Inflammatory macrophage treated with lipopolysaccharide for 1 hour (primary cell): ENCODE data around the gene XRCC1.

Source experiments
- DNase-seq, 2 donors: peaks; one replicate each; pipeline ENCODE4 v3.0.0-alpha.2; 2020 to 2022

The XRCC1 gene

DNA sequence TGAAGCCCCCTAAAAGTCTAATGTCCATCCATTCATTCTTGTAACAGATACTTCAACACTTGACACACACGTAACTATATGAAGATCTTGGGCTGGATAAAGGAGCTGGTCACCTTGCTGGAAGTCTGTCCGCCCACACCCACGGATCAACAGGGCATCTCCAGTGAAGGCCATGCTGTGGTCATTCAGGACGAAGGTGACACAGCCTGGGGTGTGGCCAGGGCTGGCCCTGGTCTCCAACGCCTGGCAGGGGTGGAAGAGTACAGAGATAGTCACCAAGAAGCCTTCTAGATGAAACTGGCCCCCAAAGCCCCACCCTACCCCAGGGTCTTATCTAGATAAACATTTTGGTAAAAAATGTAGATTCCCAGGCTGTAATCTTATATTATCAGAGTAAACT, 64.0 kb downstream of the XRCC1 start:
- no peak for DNase-seq

DNA sequence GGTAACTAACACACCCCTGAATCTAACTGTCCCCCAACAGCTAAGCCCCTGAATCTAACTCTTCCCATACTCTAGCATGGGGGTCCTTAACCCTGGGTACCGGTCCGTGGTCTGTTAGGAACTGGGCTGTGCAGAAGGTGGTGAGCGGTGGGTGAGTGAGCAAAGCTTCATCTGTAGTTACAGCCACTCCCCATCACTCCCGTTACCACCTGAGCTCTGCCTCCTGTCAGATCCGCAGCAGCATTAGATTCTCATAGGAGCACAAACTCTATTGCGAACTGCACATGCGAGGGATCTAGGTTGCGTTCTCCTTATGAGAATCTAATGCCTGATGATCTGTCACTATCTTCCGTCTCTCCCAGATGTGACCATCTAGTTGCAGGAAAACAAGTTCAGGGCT, 64.6 kb downstream of the XRCC1 start:
- DNase-seq, result no peak

DNA sequence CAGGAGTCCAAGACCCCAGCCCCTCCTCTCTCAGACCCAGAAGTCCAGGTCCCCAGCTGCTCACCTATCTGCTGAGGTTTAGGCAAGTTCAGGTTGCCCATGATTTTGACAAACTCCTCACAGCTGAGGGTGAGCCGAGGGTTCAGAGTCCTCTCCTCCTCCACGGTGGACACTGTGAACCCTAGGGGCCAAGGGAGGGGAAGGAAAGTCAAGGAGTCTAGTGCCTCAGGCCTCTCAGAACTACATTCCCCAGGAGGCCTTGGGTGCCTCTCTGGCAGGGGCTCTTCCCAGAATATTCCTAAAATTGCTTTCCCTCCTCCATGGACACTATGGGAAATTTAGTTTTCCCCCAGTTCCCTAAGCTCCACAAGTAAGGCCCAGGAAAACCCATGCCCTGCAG, 67.4 kb downstream of the XRCC1 start:
- DNase-seq, result no peak

DNA sequence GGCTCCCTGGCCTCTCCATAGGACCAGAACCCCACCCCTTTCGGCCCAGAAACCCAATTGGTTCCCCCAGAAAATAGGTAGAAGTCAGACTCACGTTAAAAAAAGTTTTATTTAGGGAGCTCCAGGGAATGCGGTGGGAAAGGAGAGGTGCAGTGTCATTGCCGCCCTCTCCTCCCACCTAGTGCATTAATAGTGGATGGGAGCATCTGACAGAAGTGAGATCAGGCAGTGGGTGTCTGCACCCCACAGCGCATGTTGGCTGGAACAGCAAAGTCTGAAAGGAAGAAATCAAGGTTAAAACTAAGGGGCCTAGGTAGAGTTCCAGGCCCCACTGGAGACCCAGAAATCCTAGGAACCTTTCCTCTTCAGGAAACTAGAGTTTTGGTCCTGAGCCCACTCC, 68.7 kb downstream of the XRCC1 start:
- DNase-seq, result no peak

DNA sequence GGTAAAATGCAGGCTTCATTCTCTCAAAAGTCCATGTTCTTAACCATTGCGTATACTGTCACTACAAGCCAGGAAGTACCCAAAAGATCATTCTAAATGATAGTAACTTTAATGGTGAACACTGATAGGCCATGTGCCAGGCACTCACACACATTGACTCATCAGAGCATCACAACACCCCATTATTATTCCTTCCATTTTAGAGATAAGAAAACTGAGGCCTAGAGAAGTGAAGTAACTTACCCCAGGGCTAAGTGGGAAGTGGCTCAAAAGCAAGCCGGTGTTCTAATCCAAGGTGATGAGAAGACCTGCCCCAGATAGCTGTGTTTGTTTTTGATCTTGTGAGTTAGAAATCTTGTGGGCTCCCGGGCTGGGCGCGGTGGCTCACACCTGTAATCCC, 69.4 kb downstream of the XRCC1 start:
- DNase-seq, result no peak

DNA sequence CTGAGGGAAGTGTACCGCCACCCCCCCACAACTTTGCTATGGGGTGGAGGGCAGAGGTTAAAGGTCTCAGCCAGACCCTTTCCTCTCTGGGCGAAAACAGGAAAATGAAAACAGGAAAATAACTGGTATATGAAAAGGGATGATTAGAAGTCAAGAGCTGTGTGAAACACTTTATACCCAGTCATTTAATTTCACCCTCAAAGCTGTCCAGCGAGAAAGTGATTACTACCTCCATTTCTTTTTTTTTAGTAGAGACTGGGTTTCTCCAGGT, 70.2 kb downstream of the XRCC1 start:
- no peak for DNase-seq

DNA sequence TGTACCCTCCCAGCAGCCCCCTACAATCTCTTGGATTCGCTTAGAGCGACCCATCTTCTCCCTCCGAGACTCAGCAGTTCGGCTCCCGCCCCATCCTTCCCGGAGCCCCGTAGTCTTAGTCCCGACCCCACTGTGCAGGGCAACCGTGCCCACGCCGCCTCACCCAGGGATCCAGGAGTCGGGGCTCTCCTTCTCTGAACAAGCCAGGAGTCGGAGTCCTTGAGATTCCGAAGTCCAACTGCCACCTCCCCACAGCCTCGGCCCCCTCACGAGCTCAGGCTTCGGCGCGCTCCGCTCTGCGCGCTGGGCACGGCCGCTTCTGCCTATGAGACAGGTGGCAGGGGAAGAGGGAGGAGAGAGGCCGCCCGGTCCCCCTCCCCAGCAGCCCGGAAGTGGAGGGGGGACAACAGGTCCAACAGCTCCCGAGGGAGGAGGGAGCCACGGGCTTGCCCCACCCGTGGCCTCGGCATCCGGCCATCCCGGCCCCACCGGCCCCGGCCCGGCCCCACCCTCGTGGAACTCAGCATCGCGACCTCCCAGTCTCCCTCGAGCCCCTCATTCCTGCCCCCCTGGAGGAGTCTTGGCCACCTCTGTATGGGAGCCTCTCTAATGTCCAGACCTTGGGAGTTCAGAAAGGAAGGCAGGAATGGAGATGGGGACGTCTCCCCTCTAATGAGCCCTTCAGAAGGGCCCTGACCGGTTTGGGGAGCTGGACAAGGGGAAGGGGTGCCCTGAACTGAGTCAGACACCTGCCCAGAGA, 70.7 kb downstream of the XRCC1 start, which contains the start of gene PHLDB3:
Gene PHLDB3, minus strand, starts transcription at position 321 of the 760 bp plus-strand sequence. CDS start 628 bp downstream, outside the sequence.
- DNase-seq, result no peak

DNA sequence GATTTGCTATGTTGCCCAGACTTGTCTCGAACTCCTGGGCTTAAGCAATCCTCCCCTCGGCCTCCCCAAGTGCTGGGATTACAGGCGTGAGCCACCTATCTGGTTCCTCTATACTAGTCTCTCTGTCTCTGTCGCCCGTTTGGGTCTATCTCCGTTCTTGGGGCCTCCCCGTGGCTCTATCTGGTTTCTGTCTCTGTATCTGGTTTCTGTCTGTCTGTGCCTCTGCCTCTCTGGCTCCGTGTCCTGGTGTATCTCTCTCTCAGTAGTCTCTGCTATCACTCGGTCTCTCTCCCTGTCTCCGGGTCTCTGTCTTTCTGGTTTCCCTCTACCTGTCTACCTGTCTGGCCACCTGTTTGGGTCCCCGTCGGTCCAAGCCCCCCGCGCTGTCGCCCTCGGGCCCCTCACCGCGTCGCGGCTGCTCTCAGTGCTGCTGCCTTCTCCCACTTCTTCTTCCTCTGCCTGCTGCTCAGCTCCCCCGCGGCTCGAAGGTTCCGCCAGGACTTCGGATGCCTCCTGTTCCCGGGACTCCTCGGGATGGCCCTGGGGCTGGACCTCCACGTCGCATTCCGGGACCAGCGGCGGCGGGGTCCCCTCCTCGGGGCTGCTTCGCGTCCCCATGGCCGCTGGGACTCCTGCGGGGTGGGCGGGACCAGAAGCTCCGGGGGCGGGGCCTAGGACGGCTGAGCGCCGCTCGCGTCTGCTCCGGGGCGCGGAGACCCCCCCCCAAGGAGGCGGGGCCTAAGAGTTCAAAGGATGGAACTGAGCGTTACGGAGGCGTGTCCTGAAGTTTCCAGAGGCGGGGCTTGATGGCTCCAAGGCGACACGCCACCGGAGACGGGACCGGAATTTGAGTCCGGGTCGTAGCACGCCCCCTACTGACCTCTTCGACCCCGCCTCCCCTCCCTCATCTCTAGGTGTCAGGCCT, 71.6 kb downstream of the XRCC1 start:
- peak; percentile 90 to 95 for DNase-seq

DNA sequence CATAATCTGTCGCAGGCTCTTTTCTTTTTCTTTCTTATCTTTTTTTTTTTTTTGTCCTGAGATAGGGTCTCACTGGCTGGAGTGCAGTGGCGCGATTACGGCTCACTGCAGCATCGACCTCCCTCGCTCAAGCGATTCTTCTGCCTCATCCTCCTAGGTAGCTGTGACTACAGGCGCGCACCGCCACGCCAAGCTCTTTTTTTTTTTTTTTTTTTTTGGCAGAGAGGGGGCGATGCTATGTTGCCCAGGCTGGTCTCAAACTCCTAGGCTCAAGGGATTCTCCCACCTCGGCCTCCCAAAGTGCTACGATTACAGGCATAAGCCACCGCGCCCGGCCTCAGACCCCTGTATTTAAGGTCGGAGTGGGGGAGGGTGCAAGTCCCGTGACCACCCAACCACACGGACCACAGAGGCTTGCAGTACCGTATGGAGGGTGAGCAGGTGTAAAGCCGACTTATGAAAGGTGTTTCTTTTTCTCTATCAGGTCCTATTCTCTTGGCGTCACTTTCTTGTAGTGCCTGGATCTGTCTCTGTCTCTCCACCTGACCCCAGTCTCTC, 72.8 kb downstream of the XRCC1 start:
- DNase-seq, result no peak

DNA sequence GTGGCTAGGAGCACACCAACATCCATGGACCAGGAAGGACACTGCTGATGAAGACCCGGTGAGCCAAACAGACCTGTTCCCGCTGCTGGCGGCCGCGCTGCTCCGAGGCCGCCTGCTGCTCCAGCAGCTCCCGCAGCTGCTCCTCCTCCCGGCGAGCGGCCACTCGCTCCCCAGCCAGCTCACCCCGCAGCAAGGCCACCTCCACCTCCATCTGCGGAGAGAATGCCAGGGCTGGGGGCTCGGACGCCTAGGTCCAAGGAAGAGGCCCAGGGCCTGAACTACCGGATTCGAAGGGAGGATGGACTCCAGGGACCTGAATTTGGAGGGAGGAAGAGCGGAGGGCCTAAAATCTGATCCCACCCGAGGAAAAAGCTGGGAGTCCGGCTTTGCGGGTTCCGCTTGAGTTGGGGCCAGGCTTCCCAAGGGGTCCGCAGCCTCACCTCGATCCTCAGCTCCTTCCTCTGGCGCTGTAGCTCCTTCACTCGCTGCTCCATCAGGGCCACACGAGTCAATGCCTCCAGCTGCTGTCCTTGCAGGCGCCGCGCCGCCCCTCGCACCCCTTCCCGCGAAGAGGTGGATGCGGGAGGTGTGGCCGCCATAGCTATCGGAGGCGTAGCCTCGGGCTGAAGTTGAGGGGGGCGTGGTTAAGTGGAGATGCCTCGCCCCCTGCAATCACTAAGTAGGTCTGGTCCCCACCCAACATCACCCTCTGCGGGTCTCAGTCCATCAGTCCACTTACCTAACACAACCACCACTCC, 73.5 kb downstream of the XRCC1 start:
- no peak for DNase-seq

DNA sequence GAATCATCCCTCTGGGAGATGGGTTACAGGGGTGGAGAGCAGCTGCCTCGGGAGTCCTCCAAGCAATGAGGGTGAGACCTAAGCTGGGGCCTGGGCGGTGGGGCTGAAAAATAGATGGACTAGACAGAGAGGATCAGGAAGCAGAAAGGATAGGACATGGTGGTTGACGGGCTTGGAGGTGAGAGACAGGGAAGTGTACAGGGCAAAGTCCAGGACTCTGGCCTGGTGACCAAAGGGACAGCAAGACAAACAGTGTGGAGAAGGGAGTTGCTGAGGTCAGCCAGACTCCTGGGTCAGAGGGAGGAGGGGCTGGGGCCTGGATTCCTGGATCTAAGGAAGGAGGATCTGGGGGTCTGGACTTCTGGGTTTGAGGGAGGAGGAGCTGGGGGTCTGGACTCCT, 76.3 kb downstream of the XRCC1 start:
- DNase-seq, result no peak

DNA sequence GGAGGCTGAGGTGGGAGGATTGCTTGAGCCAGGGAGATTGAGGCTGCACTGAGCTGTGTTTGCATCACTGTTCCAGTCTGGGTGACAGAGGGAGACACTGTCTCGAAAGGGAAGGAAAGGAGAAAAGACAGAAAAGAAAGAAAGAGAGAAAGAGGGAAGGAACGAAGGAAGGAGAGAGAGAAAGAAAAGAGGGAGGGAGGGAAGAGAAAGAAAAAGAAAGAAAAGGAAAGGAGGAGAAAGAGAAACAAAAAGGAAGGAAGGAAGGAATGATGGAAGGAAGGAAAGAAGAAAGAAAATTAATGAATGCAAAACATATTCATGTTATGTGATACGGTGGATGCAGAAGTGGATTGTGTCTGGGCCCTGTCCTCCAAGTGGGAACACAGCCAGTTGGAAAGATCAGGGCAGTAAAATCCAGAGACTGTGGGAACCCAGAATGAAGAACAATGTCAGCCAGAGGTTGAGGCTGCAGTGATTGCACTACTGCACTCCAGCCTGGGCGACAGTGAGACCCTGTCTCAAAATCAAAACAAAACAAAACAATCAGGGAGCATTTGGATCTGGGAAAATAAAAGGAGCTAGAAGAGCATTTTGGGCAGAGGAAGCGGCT, 77.0 kb downstream of the XRCC1 start:
- no peak for DNase-seq

DNA sequence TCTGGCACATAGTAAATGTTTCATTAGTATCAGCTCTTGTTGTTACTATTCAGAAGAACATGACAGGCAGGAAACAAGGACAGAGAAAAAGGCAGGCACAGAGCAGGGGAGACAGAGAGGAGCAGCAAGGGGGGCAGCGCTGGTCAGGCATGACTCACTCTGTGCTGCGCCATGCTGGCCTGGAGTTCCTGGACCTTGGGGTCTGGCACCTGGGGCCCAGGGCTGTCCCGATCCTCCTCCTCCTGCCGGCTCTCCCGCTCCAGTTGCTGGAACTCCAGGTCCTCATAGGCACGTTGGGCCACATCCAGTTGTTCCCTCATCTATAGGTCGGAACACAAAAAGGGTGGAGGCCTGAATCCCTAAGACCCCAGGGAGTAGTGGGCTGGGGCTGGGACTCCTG, 78.4 kb downstream of the XRCC1 start:
- DNase-seq, result no peak

DNA sequence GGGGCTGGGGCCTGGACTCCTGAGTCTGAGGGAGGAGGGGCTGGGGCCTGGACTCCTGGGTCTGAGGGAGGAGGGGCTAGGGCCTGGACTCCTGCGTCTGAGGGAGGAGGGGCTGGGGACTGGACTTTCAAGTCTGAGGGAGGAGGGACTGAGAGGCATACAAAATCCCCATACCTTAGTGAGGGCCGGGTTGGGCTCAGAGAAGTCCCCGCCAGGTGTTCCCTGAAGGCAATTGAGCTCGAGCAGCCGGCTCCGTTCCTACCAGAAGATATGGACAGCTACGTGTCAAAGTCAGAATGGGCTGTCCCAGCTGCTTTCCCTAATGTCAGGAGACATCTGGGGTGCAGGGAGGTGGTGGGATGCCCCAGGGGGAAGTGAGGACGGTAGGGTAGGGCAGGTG, 80.2 kb downstream of the XRCC1 start:
- no peak for DNase-seq
